Activated naive CD4-positive, alpha-beta T cell treated with Interleukin-2 at 50 U/mL for 16 hours (primary cell): Measurements from ENCODE around the gene RP2.

ENCODE experiments used
- DNase-seq: peaks from one replicate; pipeline ENCODE4 v3.0.0-alpha.2; 2020

RP2 gene

DNA sequence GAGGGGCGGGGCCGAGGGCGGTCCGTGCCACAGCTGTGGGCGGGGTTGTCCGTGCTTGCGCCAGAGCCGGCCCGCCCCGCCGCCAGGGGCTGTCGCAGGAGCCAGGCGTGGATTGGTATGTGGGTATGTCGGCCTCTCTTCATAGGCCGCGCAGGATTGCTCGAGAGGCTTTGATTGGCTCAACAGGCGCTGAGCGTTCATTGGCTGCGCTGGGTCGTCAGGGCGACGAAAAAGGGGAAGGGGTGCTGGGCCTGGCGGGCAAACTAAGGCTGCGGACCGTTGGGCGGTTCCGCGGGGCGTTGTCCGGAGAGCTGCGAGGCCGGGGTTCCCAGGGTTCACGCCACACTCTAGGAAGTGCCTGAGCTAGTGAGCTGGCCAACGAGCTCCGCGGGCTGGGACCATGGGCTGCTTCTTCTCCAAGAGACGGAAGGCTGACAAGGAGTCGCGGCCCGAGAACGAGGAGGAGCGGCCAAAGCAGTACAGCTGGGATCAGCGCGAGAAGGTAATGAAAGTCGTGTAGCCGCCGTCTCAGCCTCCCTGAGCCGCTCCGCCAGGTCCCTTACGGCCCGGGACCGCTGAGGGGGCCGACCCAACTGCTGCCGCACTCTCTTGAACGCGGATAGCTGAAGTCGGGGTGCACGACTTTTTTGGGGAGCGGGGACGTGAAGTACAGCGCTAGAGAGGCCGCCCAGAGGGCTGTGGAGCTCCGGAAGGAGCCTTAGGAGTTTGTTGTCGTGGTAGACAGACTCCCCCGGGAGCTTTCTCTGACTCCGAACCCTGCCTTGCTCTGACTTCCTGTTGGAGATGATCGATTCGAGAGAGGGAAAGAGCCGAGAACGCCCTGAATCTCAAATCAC lies at the start of gene RP2:
Gene RP2 (plus strand): TSS at position 343 of the 857 bp plus-strand sequence. CDS start 58 bp downstream, at position 401.
- peak; percentile 86 for DNase-seq

GRCh38 chrX:46788902-46789301 lies 47.9 kb upstream of the RP2 start:
- DNase-seq = no peak

DNA sequence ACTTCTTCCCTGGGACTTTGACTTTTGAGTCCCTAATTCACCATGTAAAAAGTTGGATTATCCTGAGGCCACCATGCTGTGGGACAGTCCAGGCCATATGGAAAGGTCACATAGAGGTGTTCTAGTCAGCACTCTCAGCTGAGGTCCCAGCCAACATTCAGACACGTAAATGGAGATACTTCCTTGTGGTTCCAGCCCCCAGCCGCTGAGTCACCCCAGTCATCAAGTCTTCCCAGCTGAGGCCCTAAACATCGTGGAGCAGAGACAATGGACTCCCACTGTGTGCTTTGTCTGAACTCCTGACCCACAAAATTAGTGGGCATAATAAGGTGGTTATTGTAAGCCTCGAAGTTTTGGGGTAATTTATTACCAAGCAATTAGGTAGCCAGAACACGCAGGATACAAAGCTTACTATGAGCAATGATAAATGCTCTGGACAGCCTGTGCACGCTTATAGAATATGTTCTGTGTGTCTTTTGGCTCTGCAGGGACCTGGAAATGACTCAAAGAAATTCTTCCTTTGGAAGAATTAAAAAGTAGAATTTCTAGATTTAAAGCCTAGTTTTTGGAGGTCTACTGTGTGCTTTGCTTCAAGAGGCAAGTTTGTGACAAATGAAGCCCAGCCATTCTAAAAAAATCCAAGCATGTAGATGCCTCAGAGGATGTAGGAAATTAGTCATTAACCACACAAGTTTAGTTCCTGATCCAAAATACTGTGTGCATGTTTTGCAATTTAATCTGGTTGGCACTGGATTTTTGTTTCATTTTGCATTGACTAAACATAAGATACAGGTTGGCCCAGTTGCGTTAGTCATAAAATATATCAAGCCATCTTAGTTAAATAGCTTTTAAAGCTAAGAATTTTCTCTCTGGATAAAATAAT lies 44.7 kb upstream of the RP2 start:
- DNase-seq = peak; percentile 2

DNA sequence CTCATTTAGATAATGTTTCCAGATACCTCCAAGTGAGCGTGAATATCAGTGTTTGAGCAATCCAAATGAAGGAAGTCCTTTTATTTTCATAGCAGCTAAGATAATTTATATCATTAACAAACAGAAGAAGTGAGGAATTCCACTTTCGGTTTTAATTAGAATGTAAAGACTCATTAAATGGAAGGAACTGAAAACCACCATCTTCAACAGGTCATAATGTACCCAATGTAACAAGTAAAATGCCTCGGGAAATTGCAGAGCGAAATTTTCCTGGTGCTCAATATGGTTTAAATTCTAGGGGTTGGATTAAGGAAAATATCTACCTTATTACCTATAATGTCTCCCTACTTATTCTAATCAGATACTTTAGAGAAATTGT lies 44.0 kb upstream of the RP2 start:
- no peak for DNase-seq

DNA sequence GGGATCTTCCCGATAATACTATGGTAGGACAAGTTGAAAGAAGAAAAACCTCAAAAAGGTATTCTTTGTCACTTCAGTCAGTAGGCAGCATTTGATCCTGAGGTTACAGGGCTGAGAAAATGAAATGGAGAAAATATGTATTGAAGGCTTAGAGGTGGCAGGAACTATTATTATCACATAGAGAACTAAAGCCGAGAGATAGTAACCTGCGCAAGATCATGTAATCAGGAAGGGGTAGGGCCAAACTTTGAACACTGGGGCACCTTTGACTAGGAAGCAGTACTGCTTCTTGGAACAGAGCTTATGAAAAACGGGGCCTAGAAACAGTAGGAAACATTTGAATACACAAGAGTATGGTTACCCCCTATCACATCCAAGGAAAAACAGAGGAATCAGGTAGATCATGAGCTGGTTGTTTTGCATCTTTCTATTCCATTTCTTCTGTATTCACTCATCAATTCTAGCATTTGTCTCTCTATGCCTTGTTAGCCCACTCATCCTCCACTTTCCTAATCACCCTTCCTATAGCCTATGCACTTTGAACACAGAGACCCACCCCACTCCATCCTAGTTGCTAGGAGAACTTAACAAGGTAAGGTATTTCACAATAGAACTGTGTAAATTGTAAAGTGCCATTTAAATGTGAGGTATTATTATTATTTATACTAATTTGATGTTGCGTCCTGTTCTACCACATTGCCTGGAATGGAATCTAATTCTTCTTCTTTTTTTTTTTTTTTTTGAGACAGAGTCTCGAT lies 43.3 kb upstream of the RP2 start:
- no peak for DNase-seq

DNA sequence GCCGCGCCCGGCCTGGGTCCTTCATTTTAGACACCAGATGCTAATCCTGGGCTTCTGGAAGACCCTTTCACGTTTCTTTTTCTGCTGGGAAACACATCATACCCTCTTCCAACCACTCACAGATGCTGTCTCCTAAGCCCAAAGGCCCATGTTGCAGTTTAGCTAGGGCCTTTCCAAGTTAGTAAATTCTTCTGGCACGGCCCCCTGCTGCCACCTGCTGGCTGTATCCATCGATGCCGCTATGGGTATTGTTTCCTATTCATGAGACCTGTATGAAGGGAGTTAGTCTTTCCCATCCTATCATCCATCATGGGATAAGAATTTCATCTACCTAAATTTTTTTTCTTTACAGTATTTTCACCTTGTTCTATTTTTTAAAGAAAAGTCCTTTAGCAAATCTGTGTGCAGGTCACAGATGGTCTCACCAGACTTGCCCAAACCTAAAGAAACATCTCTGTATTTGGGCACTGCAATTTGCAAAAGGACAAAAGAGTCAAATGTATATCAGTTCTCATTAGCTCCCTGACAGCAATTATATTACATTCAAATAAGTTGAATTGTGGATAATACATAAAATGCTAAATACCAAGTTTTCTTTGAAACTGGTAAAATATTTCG lies 40.2 kb upstream of the RP2 start:
- peak; percentile 73 for DNase-seq

DNA sequence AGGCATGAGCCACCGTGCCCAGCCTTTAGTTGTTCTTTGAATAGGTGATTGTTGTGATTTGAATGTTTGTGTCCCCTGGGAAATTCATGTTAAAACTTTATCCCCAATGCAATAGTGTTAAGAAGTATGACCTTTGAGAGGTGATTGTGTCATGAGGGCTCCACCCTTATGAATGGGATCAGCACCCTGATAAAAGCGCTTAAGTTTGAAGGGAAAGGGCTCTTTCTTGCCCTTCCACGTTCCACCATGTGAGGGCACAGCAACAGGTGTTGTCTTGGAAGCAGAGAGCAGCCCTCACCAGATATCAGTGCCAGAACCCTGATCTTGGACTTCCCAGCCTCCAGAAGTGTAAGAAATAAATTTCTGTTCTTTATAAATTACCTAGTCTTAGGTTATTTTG lies 33.7 kb upstream of the RP2 start:
- no peak for DNase-seq

- DNase-seq = no peak
These were observed 31.6 kb upstream of the RP2 start for GRCh38 chrX:46805270-46805669.

DNA sequence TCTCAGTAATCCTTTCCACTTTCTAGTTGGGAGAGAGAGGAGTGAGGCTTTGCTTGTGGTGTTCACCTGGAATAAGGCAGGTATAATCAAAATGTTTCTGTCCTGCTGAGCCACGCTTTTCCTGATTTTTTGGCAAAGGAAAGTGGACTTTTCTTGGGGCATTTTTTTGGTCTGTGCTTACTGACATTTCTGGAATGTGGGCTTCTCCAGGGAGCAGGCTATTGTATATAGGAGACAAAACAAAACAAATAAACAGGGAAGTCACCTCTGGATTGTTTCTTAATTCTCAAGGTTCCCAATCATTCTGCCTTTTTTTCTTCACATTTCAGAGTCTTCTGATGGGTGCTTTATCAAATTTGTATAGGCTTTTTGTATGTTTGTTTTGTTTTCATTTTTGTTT lies 25.7 kb upstream of the RP2 start:
- no peak for DNase-seq

GRCh38 chrX:46812445-46812844 lies 24.4 kb upstream of the RP2 start:
- DNase-seq = no peak

- no peak for DNase-seq
These were observed 21.9 kb upstream of the RP2 start for GRCh38 chrX:46814966-46815365.

- DNase-seq = no peak
These were observed 17.7 kb upstream of the RP2 start for GRCh38 chrX:46819136-46819535.

DNA sequence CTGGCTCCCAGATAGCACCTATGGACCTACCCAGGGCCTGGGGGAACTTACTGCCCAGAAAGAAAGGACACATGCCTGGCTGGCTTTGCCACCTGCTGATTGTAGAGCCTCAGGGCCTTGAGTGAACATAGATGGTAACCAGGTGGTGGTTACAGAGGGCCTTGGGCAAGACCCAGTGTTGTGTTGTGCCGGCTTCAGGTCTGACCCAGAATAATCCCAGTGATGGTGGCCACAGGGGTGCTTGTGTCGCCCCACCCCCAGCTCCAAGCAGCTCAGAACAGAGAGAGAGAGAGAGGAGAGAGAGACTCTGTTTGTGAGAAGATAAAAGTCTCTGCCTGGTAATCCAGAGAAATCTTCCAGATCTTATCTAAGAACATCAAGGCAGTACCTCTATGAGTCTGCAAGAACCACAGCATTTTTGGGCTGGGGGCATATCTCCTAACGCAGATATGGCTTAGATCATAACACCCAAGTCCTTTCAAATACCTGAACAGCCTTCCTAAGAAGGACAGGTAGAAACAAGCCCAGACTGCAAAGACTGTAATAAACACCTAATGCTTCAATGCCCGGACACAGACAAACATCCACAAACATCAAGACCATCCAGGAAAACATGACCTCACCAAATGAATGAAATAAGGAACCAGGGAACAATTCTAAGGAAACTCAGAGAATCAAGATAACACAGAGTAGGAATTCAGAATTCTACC lies 16.3 kb upstream of the RP2 start:
- DNase-seq = no peak

- DNase-seq = no peak
These were observed 13.4 kb upstream of the RP2 start for GRCh38 chrX:46823481-46823880.

GRCh38 chrX:46831765-46832327 lies 5.0 kb upstream of the RP2 start:
- no peak for DNase-seq

DNA sequence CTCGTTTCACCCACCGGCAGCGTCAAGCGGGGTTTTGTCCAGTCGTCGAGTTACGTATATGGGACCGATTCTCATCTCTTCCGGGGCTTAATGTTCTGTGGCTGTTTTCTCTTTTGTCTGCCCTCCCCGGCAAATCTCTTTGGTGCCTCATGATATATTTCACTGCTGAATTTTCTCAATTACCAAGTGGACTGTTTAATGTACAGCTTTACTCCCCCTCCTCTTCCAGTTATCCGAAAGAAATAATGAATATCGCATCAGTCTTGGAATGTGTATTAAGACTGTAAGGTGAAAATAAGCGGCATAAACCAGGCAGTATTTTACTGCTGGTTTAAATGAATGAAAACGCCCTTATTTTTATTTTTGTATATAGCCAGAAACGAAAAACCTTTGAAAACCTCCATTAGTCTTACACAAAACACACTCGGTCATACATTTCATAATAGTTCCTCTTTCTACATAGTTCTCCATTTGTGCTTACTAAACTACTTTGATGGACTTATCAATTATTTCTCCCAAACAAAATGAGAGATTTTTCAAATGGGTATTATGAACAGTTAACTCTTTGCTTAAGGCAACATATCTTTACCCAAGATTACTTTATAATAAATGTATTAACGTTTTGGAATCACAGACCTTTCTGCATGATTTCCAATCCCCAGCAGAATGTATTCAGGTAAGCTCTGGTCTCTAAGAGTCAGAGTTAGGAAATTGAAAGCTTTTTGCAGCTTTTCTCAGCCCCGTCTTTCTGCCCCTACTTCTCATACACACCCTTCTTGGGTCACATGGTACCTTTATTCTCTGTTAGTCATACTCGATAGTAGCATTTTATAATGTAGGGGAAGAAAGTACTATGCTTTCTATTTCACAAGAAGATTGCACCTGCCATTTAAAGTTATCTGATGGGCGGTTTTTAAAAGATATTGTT lies 979 bp downstream of the RP2 start:
- DNase-seq = no peak

DNA sequence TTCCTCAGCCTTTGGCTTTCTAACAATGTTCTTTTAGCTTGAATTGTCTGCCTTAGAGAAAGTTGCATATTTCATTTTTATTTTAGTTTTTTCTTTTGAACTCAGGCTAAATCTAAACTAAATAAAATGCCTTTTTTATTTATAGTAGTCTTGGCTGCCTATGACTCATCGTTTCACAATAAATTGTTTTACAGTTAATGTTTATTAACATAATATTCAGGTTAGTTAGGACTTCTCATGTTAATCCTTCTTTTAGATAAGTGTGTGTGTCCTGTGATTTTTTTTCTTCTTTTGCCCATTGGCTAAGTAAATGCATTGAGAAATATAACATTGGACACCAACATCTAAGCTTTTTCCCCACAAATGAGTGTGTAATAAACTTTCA lies 1.6 kb downstream of the RP2 start:
- no peak for DNase-seq

GRCh38 chrX:46838974-46839480 lies 2.2 kb downstream of the RP2 start:
- no peak for DNase-seq

DNA sequence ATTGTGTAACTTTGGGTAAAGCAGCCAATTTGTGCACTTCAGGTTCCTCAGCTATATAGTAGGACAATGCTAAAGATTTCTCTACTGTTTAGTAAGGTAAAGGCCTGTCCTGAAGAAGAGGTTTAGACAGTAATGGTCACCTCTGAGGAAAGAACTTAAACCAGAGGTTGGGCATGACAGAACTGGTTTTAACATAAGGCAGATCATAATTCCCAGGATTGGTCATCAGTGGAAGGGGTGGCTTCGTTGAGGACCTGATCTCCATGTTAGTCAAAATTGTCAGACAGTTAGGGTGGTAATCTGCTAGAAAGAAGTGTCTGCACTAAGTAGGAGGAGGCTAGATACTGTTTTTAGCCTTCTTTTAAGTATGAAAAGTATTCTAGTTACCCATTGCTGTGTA lies 4.1 kb downstream of the RP2 start:
- DNase-seq = no peak

DNA sequence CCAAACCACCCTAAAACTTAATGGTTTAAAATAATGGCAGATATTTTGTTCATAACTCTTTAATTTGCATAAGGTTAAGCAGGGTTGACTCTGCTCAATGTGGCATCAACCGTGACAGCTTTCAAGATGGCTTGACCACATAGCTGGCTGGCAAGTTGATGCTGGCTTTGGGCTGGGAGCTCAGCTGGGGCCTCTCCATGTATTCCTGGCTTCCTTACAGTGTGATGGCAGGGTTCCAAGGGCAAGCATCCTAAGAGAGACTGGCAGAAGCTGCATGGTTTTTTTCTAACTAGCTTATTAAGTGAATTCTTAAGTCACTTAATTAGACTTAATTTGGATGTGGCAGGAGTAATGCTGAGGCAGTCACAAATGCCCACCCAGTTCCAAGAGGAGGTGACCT lies 4.5 kb downstream of the RP2 start:
- DNase-seq = no peak

- no peak for DNase-seq
These were observed 8.1 kb downstream of the RP2 start for GRCh38 chrX:46844913-46845312.
